ENCODE data around the gene FAM83C.
"Not testable (repeated sequence)": the region's sequence is repeated elsewhere in the genome, so short reads cannot be mapped to it uniquely, and the experiment has no call there.

Gene FAM83C

DNA sequence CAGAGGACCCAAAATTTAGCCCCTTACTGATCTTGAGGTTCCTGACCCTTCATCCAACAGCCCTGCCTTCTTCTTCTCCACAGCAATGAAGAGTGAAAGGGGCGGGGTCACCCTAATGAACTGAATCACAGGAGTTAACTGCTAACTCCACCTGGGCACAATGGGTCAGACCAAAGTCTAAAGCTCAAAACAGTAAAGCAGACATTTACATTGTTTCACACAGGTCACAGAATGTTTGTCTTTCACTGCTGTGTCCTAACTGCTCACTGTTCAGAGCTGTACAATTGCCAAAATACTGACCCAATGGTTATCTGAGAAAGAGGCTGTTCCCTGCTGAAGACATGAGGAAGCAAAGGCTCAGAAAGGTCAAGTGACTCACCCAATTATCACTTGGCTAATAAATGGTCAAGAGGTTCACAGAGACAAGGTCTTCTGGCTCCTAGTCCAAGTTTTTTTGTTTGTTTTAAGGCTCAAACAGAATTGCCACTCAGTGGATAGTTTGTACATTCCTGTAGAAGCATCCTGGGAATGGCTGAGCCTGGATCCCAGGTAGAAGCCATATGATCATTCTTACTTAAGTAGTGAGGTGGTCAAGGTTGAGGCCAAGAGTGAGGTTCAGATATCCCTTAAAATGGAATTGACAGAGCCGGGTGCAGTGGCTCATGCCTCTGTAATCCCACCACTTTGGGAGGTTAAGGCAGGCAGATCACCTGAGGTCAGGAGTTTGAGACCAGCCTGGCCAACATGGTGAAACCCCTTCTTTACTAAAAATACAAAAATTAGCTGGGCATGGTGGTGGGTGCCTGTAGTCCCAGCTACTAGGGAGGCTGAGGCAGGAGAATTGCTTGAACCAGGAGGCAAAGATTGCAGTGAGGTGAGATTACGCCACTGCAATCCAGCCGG lies 35.1 kb upstream of the FAM83C start:
- H3K27ac Mint-ChIP-seq = no peak overlapping the region
- DNase-seq (no peak), ATAC-seq (replicated peaks) (no peak)
- no peak overlapping the region for H3K4me3 Mint-ChIP-seq
- peaks cover 0 to 11% of the 10 kb centered on the region in 2 donors for H3K4me1 Mint-ChIP-seq (ENCODE audit: low read depth in 2 of 2)
- peaks cover 8% of the 10 kb centered on the region for H3K36me3 Mint-ChIP-seq (ENCODE audit: insufficient read depth)
- no peaks in the 10 kb centered on the region for H3K27me3 Mint-ChIP-seq
- H3K9me3 Mint-ChIP-seq = no peaks in the 10 kb centered on the region

DNA sequence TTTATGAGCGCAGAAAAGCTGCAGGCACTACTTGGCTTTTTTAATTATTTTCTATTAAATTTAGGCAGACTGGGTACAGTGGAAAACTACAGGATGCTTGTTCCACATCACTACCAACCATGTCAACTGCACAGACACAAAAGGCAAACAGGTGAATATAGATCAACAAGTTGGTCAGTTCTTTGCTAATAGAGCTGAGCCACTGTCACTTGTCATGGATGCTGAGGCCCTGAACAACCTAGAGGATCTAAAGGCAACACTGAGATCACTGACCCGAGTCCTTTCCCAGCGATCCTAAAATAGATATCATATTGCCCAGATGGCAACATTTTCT lies 34.5 kb upstream of the FAM83C start:
- Mint-ChIP-seq H3K4me1 (ENCODE audit: low read depth in 2 of 2) (peaks cover 0 to 11% of the 10 kb centered on the region in 2 donors), H3K27me3 (no peaks in the 10 kb centered on the region), H3K36me3 (ENCODE audit: insufficient read depth) (peaks cover 8% of the 10 kb centered on the region), H3K27ac (no peak overlapping the region), H3K4me3 (no peak overlapping the region), H3K9me3 (no peaks in the 10 kb centered on the region)
- no peak for ATAC-seq (replicated peaks)
- DNase-seq = no peak

DNA sequence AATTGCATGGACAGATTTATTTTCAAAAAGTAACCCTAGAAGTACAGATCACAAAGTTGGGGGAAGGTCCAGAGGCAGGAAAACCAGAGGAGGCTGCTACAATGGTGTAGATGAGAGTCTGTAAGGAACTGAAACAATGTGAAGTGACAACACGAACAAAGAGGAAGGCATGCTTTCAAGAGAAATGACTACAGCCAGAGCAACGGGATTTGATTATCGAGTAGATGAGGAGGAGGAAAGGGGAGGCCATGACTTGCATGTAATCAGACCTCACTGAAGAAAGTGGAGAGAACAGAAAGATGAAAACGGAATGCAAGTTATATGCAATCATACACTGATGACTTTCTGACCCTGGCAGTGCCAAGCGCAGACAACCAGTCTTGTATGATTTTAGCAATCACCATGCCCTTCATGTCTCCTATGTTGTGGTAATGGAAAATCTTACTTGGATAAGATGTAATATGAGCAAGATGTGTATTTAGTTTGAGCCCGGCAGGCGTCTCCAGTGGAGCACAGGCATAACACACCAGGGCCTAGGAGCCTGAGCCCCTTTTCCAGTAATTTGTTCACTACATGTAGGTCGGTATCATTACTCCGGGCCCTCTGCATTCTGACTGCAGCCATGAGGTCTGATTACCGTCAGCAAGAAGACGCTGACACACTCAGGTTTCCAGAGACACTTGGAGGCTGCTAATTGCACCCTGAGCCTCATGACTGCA lies 34.0 kb upstream of the FAM83C start:
- H3K4me3 Mint-ChIP-seq = no peak overlapping the region

DNA sequence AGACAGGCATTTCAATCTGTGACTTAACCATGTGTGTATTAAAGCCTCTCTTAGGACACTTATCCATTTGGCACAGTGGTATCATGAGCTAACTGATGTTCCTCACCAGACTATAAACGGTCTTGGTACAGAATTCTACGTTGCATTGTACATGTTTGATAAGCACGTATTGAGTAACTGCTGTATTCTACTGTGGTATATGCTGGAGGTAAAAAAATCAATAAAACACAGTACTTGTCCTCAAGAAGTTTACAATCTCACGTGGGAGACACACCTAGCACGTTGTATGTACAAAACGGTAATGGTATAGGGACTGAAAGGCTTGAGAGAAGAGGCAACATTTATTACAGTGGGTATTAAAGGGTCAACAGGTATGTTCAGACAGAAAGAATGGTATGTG lies 33.2 kb upstream of the FAM83C start:
- no peaks in the 10 kb centered on the region for H3K27me3 Mint-ChIP-seq
- no peak overlapping the region for H3K4me3 Mint-ChIP-seq
- DNase-seq (no peak), ATAC-seq (replicated peaks) (no peak)
- no peaks in the 10 kb centered on the region for H3K9me3 Mint-ChIP-seq
- peaks cover 0 to 11% of the 10 kb centered on the region in 2 donors for H3K4me1 Mint-ChIP-seq (ENCODE audit: low read depth in 2 of 2)
- no peak overlapping the region for H3K27ac Mint-ChIP-seq
- H3K36me3 Mint-ChIP-seq (ENCODE audit: insufficient read depth) = peaks cover 8% of the 10 kb centered on the region

More for the DNA sequence above, 34.0 kb upstream of the FAM83C start:
- ATAC-seq (replicated peaks) (no peak), DNase-seq (no peak)
- no peaks in the 10 kb centered on the region for H3K9me3 Mint-ChIP-seq
- H3K27me3 Mint-ChIP-seq = no peaks in the 10 kb centered on the region
- no peak overlapping the region for H3K27ac Mint-ChIP-seq
- H3K4me1 Mint-ChIP-seq (ENCODE audit: low read depth in 2 of 2) = peaks cover 0 to 11% of the 10 kb centered on the region in 2 donors
- peaks cover 8% of the 10 kb centered on the region for H3K36me3 Mint-ChIP-seq (ENCODE audit: insufficient read depth)

DNA sequence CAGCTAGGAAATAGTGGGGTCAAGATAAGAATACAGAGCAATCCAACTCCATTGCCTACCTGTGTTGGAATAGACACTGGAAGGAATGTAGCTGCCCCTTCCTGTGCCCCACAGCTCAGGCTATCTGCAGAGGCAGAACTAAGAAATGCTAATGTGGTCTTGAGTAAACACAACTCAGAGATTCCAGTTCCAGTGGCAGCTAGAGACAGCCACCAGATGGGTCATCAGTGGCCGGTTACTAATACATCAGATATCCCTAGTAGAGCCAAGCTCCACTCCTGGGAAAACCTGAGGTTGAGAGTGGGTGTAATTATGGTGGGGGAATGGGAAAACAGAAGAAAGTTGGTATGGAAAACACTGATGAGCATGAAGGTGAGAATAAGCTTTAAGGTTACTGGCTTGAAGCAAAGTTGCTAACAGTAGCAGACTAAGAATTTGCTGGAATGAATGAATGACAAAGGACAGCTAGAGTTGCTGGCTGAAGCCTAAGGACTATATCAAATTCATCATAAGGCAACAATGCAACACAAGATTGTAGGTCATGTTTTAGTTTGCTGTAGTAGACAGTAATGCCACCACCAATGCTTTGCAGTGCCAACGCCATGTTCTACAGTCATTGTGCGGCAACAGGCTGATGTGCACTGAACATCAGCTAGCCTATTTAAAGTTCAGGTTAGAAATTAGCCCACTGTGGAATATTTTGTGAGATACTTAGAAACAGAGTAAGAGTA lies 28.3 kb upstream of the FAM83C start:
- H3K27me3 Mint-ChIP-seq = no peaks in the 10 kb centered on the region
- H3K27ac Mint-ChIP-seq = peak overlapping the region in 1 of 2 donors; percentile 45
- ATAC-seq (replicated peaks) (no peak), DNase-seq (no peak)
- no peak overlapping the region for H3K4me3 Mint-ChIP-seq
- no peaks in the 10 kb centered on the region for H3K9me3 Mint-ChIP-seq
- H3K4me1 Mint-ChIP-seq (ENCODE audit: low read depth in 2 of 2) = peaks cover 3 to 12% of the 10 kb centered on the region in 2 donors
- H3K36me3 Mint-ChIP-seq (ENCODE audit: insufficient read depth) = peaks cover 6% of the 10 kb centered on the region

DNA sequence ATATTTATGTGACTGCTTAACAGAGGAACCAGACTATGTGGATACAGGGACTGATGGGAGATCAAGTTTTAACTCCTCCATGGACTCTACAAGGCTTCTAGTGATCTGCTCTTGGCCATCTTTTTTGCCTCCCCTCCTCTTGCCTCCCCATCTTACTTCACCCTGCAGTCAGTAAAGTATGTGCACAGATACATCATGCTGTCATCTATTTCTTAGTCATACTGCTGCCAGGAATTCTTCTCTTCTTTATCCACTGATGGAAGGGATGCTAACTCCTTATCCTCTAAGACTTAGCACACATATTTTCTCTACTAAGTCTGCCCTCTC lies 27.6 kb upstream of the FAM83C start:
- Mint-ChIP-seq H3K4me1 (ENCODE audit: low read depth in 2 of 2) (peaks cover 8 to 16% of the 10 kb centered on the region in 2 donors), H3K9me3 (no peaks in the 10 kb centered on the region), H3K27me3 (no peaks in the 10 kb centered on the region), H3K4me3 (no peak overlapping the region), H3K27ac (no peak overlapping the region), H3K36me3 (ENCODE audit: insufficient read depth) (peaks cover 10% of the 10 kb centered on the region)
- DNase-seq (no peak), ATAC-seq (replicated peaks) (no peak)

DNA sequence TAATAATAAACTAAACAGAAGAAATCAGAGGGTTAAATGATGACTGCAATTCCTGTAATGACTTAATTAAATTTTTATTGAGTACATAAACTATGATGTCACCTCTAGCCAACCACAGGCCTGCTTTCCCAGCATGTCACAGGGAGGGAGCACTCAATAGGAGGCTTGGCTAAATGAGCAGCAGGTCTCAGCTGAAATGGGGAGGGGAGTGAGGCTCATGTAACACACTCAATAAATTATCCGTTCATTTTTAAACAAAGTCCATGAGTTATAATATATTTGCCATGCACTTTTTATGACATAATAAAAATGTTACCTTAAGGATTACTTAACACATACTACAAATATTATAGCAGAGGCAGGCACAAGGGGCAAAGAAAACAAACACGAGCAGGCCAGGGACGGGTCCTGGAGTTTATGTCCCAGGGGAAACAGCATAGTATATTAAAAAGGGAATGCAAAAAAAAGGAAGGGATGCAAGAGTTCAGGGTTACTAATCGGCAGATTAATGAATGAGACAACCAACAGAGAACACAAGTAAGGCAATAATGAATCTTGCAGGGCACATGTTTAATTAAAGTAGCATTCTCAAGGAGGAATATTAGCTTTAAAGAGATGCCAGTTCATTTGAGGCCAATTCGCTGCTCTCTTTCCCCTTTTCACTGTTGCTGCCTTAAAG lies 27.1 kb upstream of the FAM83C start:
- ATAC-seq (replicated peaks) = no peak
- Mint-ChIP-seq H3K36me3 (ENCODE audit: insufficient read depth) (peaks cover 8% of the 10 kb centered on the region), H3K27ac (peak overlapping the region in 1 of 2 donors; percentile 49), H3K4me3 (no peak overlapping the region), H3K27me3 (no peaks in the 10 kb centered on the region), H3K9me3 (no peaks in the 10 kb centered on the region), H3K4me1 (ENCODE audit: low read depth in 2 of 2) (peaks cover 8 to 18% of the 10 kb centered on the region in 2 donors)
- DNase-seq = no peak

DNA sequence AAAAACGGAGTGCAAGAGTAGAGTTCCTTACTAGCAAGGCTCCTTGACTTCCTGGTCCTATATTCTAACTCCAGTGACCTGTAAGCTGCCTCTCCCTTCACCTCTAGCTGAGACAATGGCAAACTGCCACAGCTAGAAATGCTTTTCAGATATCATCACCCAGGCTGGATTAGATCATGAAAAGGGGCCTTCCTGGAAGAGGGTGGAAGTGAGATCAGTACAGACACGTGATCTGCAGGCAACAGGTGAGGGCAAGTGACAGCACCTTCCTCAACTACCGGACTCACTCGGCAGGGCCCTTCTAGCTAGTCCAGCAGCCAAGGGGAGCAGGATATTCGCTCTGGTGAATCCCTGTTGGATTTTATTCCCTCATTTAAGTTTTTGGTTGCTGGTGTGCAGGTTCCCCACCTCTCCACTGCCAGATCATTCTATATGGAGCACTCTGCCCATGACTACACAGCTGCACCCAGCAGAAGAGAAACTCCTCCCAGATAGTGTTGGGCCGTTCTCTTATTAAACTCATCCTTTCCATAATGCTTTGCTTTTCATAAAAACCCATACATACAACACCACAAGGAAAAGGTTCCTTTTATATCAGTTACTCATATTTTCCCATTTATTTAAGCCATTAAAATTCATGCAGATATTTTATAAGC lies 26.4 kb upstream of the FAM83C start:
- Mint-ChIP-seq H3K27ac (peak overlapping the region in 1 of 2 donors; percentile 49), H3K4me3 (no peak overlapping the region), H3K36me3 (ENCODE audit: insufficient read depth) (peaks cover 4% of the 10 kb centered on the region), H3K4me1 (ENCODE audit: low read depth in 2 of 2) (peaks cover 8 to 20% of the 10 kb centered on the region in 2 donors), H3K9me3 (no peaks in the 10 kb centered on the region), H3K27me3 (no peaks in the 10 kb centered on the region)
- DNase-seq (no peak), ATAC-seq (replicated peaks) (no peak)

DNA sequence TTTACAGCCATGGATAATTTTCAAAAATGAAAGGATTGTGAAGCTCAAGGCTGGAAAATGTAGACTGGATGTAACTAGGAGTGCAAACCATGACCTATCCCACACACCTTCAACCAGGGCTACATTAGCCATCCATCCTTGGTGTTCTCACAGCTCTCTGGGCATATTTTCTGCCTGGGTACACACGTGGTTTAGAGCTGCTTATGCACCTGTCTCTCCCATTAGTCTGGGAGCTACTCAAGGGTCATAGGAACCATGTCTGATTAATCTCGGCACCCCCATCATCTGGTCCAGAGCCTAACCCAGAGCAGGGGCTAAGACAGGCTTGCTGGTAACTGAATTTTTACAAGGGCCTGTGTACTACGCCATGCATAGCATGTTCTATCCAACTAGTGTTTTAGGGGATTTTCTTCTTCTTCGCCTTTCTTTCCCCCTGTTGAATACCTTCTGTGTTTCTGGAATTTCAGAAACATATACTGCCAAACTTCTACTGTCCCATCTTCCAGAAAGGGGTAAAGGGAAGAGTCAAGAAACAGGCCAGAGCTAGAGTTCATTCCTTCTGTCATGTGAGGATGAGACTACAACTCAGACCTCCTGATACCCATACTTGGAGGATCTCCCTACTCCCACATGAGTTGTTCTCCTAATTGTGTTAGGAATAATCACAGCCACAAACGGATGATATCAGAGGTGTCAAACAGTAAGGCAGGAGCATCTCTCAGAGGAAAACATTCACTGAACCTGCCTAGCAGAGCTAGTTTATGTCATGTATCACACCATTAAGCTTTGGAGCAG lies 25.4 kb upstream of the FAM83C start:
- Mint-ChIP-seq H3K36me3 (ENCODE audit: insufficient read depth) (peaks cover 4% of the 10 kb centered on the region), H3K4me3 (no peak overlapping the region), H3K27ac (peak overlapping the region in 1 of 2 donors; percentile 49), H3K27me3 (no peaks in the 10 kb centered on the region), H3K4me1 (ENCODE audit: low read depth in 2 of 2) (peaks cover 8 to 18% of the 10 kb centered on the region in 2 donors), H3K9me3 (no peaks in the 10 kb centered on the region)
- no peak for ATAC-seq (replicated peaks)
- no peak for DNase-seq

DNA sequence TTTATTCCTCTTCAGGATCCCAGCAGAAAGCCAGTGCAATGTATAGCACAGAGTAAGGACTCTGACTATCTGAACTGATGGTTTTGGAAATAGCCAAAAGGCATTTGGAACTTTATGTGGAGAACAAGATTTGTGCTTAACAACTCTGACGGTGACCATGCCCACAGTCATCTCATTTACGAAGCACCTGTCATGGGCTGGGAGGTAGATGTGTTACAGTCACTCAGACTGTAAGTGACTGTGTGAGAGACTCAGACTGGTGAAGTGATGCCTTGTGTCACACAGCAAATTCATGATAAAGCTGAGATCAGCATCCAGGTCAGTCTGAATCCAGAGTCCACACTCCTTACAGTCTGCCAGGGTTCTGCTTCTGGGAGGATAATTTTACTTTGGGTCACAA lies 23.9 kb upstream of the FAM83C start:
- Mint-ChIP-seq H3K27me3 (no peaks in the 10 kb centered on the region), H3K9me3 (no peaks in the 10 kb centered on the region), H3K27ac (peak overlapping the region in 1 of 2 donors; percentile 84), H3K4me3 (no peak overlapping the region), H3K36me3 (ENCODE audit: insufficient read depth) (peaks cover 4% of the 10 kb centered on the region), H3K4me1 (ENCODE audit: low read depth in 2 of 2) (peaks cover 8 to 23% of the 10 kb centered on the region in 2 donors)
- no peak for ATAC-seq (replicated peaks)
- no peak for DNase-seq

DNA sequence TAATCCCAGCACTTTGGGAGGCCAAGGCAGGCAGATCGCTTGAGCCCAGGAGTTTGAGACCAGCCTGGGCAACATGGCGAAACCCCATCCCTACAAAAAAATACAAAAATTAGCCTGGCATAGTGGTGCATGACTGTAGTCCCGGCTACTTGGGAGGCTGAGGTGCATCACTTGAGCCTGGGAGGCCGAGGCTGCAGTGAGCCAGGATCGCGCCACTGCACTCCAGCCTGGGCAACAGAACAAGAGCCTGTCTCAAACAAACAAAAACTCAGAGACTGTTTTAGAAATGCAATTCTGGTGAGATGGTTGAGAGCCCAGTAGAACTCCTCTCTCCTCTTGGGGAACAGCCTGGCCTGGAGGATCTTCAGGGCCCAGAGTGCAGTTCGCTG lies 23.4 kb upstream of the FAM83C start:
- DNase-seq; ATAC-seq (replicated peaks); H3K36me3 Mint-ChIP-seq (ENCODE audit: insufficient read depth); H3K27me3 Mint-ChIP-seq; H3K4me3 Mint-ChIP-seq; H3K9me3 Mint-ChIP-seq: not testable (repeated sequence)
- peak overlapping the region; percentile 54 to 84 for H3K27ac Mint-ChIP-seq
- H3K4me1 Mint-ChIP-seq (ENCODE audit: low read depth in 2 of 2) = peaks cover 8 to 23% of the 10 kb centered on the region in 2 donors

Measured in effector memory CD8-positive, alpha-beta T cell (primary cell).